A549 treated with Mapracorat at 1 μM for 4 hours (cell line): ENCODE measurements around the gene KDM6B. TPM values are rescaled to one million over a fixed set of nuclear protein-coding genes. Genes with fewer than 3 reads are reported as not detected.

Experiments used
- total RNA-seq: library from RNA; stranded (reverse); fragments of 200-300 nt; extraction: Qiagen RNA extraction; gene quantifications from 5 replicates; pipeline ENCODE4 v1.2.3, GENCODE V29; 2022

Gene KDM6B, protein sequence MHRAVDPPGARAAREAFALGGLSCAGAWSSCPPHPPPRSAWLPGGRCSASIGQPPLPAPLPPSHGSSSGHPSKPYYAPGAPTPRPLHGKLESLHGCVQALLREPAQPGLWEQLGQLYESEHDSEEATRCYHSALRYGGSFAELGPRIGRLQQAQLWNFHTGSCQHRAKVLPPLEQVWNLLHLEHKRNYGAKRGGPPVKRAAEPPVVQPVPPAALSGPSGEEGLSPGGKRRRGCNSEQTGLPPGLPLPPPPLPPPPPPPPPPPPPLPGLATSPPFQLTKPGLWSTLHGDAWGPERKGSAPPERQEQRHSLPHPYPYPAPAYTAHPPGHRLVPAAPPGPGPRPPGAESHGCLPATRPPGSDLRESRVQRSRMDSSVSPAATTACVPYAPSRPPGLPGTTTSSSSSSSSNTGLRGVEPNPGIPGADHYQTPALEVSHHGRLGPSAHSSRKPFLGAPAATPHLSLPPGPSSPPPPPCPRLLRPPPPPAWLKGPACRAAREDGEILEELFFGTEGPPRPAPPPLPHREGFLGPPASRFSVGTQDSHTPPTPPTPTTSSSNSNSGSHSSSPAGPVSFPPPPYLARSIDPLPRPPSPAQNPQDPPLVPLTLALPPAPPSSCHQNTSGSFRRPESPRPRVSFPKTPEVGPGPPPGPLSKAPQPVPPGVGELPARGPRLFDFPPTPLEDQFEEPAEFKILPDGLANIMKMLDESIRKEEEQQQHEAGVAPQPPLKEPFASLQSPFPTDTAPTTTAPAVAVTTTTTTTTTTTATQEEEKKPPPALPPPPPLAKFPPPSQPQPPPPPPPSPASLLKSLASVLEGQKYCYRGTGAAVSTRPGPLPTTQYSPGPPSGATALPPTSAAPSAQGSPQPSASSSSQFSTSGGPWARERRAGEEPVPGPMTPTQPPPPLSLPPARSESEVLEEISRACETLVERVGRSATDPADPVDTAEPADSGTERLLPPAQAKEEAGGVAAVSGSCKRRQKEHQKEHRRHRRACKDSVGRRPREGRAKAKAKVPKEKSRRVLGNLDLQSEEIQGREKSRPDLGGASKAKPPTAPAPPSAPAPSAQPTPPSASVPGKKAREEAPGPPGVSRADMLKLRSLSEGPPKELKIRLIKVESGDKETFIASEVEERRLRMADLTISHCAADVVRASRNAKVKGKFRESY (N-terminal part only)
- 12.6 to 18.3 TPM (median 15.3 TPM) in 5 replicates for total RNA-seq

DNA sequence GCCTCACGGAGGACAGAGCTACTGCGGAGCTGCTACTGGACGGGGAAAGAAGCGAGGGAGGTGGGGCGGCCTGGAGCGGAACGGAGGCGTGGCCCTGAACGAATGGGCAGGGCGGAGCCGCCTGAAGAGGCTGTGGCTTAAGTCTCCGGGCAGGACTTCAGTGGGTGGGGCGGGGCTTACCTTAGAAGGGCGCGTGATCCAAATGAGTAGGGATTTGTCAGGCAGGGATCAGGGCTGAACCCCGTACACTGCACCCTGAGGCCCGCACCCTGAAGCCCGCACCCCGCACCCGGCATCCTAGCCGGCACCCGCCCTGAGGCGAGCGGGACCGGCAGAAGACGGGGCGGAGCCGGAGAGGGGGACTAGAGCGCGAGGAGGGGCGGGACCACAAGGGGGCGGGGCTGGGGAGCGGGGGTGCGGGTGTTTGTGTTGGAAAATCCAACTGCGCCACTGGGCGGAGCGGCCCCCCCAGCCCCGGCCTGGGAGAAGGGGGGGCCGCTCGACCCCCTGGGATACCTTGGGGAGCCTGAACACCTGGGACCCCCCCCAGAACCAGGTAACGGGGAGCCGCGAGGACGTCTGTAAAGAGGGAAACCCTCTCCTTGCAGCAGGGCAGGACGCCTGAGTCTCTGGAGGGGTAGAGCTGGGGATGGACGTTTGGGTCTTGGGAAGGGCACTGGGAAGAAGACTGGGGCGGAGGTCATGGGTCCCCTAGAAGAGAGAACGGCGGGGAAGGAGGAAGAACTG lies at the start of gene KDM6B:
Gene KDM6B (plus strand): TSS at position 423 of the 747 bp plus-strand sequence. CDS start 11,338 bp downstream, outside the sequence.

DNA sequence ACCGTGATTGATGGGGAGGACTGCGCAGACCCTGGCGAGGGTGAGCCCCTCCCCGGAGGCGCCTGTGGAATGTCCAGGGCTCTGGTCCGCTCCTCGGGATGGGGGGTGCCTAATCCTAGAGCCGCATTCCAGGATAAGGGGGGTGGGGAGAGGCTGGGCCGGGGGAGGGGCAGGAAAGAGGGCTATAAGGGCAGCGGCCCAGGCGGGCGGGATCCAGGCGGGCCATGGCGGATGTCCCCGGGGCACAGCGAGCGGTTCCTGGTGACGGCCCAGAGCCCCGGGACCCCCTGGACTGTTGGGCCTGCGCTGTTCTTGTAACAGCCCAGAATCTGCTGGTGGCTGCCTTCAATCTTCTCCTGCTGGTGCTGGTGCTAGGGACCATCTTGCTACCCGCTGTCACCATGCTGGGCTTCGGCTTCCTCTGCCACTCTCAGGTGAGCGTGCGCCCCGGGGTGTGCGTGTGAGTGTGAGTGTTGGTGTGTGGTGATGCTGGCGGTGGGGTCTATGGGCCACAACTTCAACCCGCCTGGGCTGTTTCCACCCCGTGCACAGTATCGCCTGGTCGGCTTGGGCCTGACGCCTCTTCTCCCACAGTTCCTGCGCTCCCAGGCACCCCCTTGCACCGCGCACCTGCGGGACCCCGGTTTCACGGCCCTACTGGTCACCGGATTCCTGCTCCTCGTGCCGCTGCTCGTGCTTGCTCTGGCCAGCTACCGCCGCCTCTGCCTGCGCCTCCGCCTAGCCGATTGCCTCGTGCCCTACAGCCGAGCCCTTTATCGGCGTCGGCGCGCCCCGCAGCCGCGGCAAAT lies 21.0 kb downstream of the KDM6B start, which contains the start of gene TMEM88:
Gene TMEM88 (plus strand): TSS at position 216 of the 809 bp plus-strand sequence. CDS start 9 bp downstream, at position 225.

DNA sequence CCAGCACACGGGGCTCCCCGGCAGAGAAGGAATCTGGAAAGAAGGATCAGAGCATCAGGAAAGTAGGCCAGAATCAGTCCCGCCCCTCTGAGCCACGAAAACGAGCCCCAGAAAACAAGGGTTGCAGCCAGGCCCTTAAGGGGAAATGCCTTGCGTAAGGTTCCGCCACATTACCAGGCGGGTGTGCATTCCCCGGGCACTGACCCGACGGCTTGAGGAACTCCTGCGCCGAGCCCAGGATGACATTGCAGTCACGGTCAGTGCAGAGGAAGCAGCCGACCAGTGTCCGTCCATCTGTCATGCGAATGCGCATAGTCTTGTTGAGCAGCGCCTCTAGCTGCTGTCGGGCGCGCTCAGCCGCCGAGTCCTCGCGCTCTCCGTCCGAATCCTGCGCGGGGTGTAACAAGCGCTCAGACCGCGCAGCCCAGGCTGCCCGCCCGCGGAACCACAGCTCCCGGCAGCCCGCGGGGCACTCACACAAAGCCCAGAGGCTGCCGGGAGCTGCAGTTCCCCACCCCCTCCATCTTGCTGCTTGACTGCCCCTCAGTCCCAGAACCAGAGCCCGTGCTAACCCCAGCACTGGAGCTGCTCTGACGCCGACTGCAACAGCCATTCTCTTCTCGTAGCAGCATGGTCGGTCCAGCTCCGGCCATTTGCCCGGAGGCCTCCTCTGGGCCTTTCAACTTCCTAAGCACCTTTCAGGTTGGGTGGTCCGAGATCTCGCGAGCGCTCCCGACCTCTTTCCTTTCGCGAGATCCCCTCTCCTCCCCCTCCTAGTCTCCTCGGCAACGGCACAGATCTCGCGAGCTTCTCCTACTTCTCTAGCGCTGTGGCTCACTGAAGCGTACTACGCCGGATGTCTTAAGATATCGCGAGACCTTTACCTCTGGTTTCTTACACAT lies 23.0 kb downstream of the KDM6B start, which contains the start of gene NAA38:
Gene NAA38 (minus strand): TSS at position 749 of the 902 bp plus-strand sequence. CDS start 96 bp downstream, at position 653.

DNA sequence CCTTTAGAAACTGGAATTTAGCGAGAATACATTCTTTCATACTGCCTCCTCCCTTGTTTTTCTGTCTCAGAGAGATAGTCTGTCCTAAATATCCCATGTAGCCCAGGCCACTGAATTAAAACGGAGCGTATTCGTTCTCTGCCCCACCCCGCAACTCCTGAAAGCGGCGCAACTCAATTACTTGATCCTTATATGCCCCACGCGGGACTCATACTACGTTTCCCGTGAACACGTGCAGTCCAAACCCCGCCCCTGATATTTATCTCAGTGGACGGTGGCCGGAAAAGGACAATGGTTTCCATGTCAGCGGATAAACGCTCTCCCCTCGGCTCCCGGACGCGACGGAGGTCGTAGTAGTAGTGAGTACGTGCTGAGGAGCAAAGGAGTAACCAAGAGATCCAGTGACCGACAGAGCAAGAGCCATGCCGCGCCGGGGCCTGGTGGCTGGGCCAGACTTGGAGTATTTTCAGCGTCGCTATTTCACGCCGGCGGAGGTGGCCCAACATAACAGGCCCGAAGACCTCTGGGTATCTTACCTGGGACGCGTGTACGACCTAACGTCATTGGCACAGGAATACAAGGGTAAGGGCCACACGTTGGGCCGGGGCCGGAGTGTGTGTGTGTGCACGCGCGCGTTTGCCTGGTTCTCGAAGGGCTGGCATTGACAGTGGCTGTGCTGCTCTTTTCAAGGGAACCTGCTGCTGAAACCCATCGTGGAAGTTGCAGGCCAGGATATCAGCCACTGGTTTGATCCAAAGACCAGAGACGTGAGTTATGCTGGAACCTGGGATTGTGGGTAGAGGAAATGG lies 23.9 kb downstream of the KDM6B start, which contains the start of gene CYB5D1:
Gene CYB5D1 (plus strand): TSS at position 291 of the 809 bp plus-strand sequence. CDS start 132 bp downstream, at position 423.

Other genes with a start within 250 kb of the KDM6B start
- gene SOX15, start 244.1 kb upstream of the KDM6B start, total RNA-seq: 0.16 to 0.52 TPM (median 0.34 TPM) in 5 replicates
- 51.9 to 59.1 TPM (median 57.7 TPM) in 5 replicates for gene FXR2, start 219.3 kb upstream of the KDM6B start, total RNA-seq
- gene SAT2, start 206.4 kb upstream of the KDM6B start, total RNA-seq: 64.6 to 86.2 TPM (median 81.5 TPM) in 5 replicates
- 0.31 to 0.69 TPM (median 0.67 TPM) in 5 replicates for gene SHBG, start 204.1 kb upstream of the KDM6B start, total RNA-seq
- gene ATP1B2, start 183.3 kb upstream of the KDM6B start, total RNA-seq: 0.08 to 0.45 TPM (median 0.10 TPM) in 5 replicates
- gene TP53, start 146.7 kb upstream of the KDM6B start, total RNA-seq: 41.5 to 46.5 TPM (median 42.4 TPM) in 5 replicates
- gene WRAP53, start 145.7 kb upstream of the KDM6B start, total RNA-seq: 32.1 to 42.0 TPM (median 40.9 TPM) in 5 replicates
- gene EFNB3, start 129.0 kb upstream of the KDM6B start, total RNA-seq: 1.1 to 1.3 TPM (median 1.2 TPM) in 5 replicates
- gene DNAH2, start 116.5 kb upstream of the KDM6B start, total RNA-seq: 0.01 to 0.02 TPM (median 0.01 TPM) in 4 of 5 replicates, not detected in the other
- gene TMEM88, start 20.8 kb downstream of the KDM6B start, total RNA-seq: 0.33 to 1.1 TPM (median 0.63 TPM) in 5 replicates
- gene NAA38, start 23.3 kb downstream of the KDM6B start, total RNA-seq: 189 to 232 TPM (median 231 TPM) in 5 replicates
- 19.3 to 20.9 TPM (median 19.8 TPM) in 5 replicates for gene CYB5D1, start 23.8 kb downstream of the KDM6B start, total RNA-seq
- 58.9 to 64.5 TPM (median 61.3 TPM) in 5 replicates for gene CHD3, start 54.6 kb downstream of the KDM6B start, total RNA-seq
- gene RNF227, start 82.1 kb downstream of the KDM6B start, total RNA-seq: 0.98 to 2.0 TPM (median 1.2 TPM) in 5 replicates
- 1.7 to 3.9 TPM (median 2.6 TPM) in 5 replicates for gene KCNAB3, start 95.6 kb downstream of the KDM6B start, total RNA-seq
- 294 to 356 TPM (median 306 TPM) in 5 replicates for gene TRAPPC1, start 97.7 kb downstream of the KDM6B start, total RNA-seq
- gene CNTROB, start 98.0 kb downstream of the KDM6B start, total RNA-seq: 37.3 to 47.1 TPM (median 40.3 TPM) in 5 replicates
- 0.05 to 0.39 TPM (median 0.36 TPM) in 4 of 5 replicates, not detected in the other for gene GUCY2D, start 168.4 kb downstream of the KDM6B start, total RNA-seq
- gene ALOX15B, start 204.8 kb downstream of the KDM6B start, total RNA-seq: 0.09 to 0.20 TPM (median 0.18 TPM) in 5 replicates